ENCODE measurements around the gene ZNF177.

GRCh38 chr19:9329999-9330398, 32.8 kb upstream of the ZNF177 start:
- TF ChIP-seq, protein P1, sequence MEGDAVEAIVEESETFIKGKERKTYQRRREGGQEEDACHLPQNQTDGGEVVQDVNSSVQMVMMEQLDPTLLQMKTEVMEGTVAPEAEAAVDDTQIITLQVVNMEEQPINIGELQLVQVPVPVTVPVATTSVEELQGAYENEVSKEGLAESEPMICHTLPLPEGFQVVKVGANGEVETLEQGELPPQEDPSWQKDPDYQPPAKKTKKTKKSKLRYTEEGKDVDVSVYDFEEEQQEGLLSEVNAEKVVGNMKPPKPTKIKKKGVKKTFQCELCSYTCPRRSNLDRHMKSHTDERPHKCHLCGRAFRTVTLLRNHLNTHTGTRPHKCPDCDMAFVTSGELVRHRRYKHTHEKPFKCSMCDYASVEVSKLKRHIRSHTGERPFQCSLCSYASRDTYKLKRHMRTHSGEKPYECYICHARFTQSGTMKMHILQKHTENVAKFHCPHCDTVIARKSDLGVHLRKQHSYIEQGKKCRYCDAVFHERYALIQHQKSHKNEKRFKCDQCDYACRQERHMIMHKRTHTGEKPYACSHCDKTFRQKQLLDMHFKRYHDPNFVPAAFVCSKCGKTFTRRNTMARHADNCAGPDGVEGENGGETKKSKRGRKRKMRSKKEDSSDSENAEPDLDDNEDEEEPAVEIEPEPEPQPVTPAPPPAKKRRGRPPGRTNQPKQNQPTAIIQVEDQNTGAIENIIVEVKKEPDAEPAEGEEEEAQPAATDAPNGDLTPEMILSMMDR (IDR thresholded peaks at IDR 0.05; ENCODE audit: insufficient read depth, low read length), result no peak
- TF ChIP-seq POLR2AphosphoS5 (IDR thresholded peaks at IDR 0.05; ENCODE audit: low read depth), result no peak
